H1 (cell line): ENCODE measurements around the gene MEIS2. TPM values are rescaled to one million over a fixed set of nuclear protein-coding genes. Genes with fewer than 3 reads are reported as not detected.

Experiments used
- BRCA1 ChIP-seq: IDR thresholded peaks from 2 replicates; pipeline ENCODE4 v1.6.1; 2012; ENCODE audit warnings: low read depth, low read length, improper control_type of control experiment
- CEBPB ChIP-seq: IDR thresholded peaks from 2 replicates; pipeline ENCODE4 v1.6.1; 2012; ENCODE audit warnings: low read depth, low read length
- KDM4A ChIP-seq: IDR thresholded peaks from one replicate; pipeline ENCODE4 v1.7.1; 2012; ENCODE audit warnings: low read depth, mild to moderate bottlenecking, moderate library complexity, low read length, inconsistent platforms; ENCODE audit not compliant: severe bottlenecking
- MAX ChIP-seq: IDR thresholded peaks from 2 replicates; pipeline ENCODE4 v1.6.1; 2012; ENCODE audit warnings: inconsistent platforms
- NANOG ChIP-seq: IDR thresholded peaks from 2 replicates; pipeline ENCODE4 v1.6.1; 2011; ENCODE audit warnings: low read length, low read depth, mild to moderate bottlenecking, inconsistent platforms; ENCODE audit not compliant: insufficient read depth, poor library complexity, severe bottlenecking
- PHF8 ChIP-seq: fragments of 200-600 bp; sonication (generic); conservative IDR thresholded peaks from 2 replicates; pipeline ENCODE4 v1.7.1; 2012; ENCODE audit warnings: low read depth, mild to moderate bottlenecking, inconsistent platforms, low read length, moderate library complexity
- POLR2AphosphoS5 ChIP-seq: IDR thresholded peaks from 2 replicates; pipeline ENCODE4 v1.6.1; 2011; ENCODE audit warnings: low read depth, low read length
- RXRA ChIP-seq: IDR thresholded peaks from 2 replicates; pipeline ENCODE4 v1.6.1; 2011; ENCODE audit warnings: low read depth, mild to moderate bottlenecking, low read length, moderate library complexity; ENCODE audit not compliant: insufficient read depth
- YY1 ChIP-seq: IDR thresholded peaks from 2 replicates; pipeline ENCODE4 v1.6.1; 2011; ENCODE audit warnings: low read depth, mild to moderate bottlenecking, low read length
- polyA plus RNA-seq, 7 experiments: library from polyadenylated mRNA; depleted of rRNA in 3 of 7; stranded (reverse) in 5 of 7; unstranded in 2 of 7; fragments of >200 nt in 5 of 7; fragments of 200-250 nt in 2 of 7; gene quantifications; 1 replicate in 5 of 7; 2 replicates in 1 of 7; 4 replicates in 1 of 7; pipeline versions ENCODE4 v1.2.1 to v1.2.3, GENCODE V29; 2011 to 2013; ENCODE audit warnings: missing spikeins in 2 of 7, mixed read lengths in 2 of 7
- total RNA-seq: library from RNA; stranded (reverse); fragmentation: NEBNext Ultra II Directional; extraction: Animal tissue kit (Norgen Biotek cat#: 25700); gene quantifications from 2 replicates; pipeline ENCODE4 v1.2.1, GENCODE V29; 2021
- TF ChIP-seq, protein P1 (sequence below), 3 experiments: IDR thresholded peaks; 1 replicate in 2 of 3; 2 replicates in 1 of 3; pipeline versions ENCODE4 v1.5.1 to v1.6.1; 2011; ENCODE audit warnings: low read length in 3 of 3, mild to moderate bottlenecking in 3 of 3, inconsistent platforms in 2 of 3, low read depth in 1 of 3, moderate library complexity in 1 of 3; ENCODE audit not compliant: insufficient read depth in 1 of 3; ENCODE audit errors: control extremely low read depth in 1 of 3

Gene MEIS2
- total and polyA plus RNA-seq, 2 of the 8 experiments (the other 6 are each of a cell fraction or from before 2014, with no cell fraction given), result 0.22 to 1.2 TPM

- TF ChIP-seq POLR2AphosphoS5, result no peak
- no peak for TF ChIP-seq CEBPB
- TF ChIP-seq MAX, result no peak
- TF ChIP-seq RXRA, result no peak
- TF ChIP-seq BRCA1, result no peak
- TF ChIP-seq KDM4A, result no peak
- TF ChIP-seq YY1, result no peak
- TF ChIP-seq, protein P1, sequence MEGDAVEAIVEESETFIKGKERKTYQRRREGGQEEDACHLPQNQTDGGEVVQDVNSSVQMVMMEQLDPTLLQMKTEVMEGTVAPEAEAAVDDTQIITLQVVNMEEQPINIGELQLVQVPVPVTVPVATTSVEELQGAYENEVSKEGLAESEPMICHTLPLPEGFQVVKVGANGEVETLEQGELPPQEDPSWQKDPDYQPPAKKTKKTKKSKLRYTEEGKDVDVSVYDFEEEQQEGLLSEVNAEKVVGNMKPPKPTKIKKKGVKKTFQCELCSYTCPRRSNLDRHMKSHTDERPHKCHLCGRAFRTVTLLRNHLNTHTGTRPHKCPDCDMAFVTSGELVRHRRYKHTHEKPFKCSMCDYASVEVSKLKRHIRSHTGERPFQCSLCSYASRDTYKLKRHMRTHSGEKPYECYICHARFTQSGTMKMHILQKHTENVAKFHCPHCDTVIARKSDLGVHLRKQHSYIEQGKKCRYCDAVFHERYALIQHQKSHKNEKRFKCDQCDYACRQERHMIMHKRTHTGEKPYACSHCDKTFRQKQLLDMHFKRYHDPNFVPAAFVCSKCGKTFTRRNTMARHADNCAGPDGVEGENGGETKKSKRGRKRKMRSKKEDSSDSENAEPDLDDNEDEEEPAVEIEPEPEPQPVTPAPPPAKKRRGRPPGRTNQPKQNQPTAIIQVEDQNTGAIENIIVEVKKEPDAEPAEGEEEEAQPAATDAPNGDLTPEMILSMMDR (IDR thresholded peaks at IDR 0.05; ENCODE audit: control extremely low read depth in 1 of 3, insufficient read depth in 1 of 3, low read depth in 1 of 3, low read length in 3 of 3), result no peak
- no peak for TF ChIP-seq NANOG
- no peak for TF ChIP-seq PHF8
Observed at GRCh38 chr15:37056177-37057121, 43.9 kb downstream of the MEIS2 start (continued).
